GM20000 (cell line): ENCODE results near the gene CMTM8.

ENCODE experiments used
- DNase-seq: peaks from one replicate; pipeline ENCODE4 v3.0.0; 2012; ENCODE audit warnings: low spot score
- CTCF ChIP-seq: IDR thresholded peaks from 2 replicates; pipeline ENCODE4 v1.5.1; 2012; ENCODE audit warnings: mild to moderate bottlenecking, control low read depth; ENCODE audit errors: extremely low read depth, missing control alignments

Gene CMTM8

GRCh38 chr3:32340039-32340438 lies 101.6 kb downstream of the CMTM8 start:
- DNase-seq: peak; percentile 52
- TF ChIP-seq CTCF: peak; percentile 14

- DNase-seq: no peak
- no peak for TF ChIP-seq CTCF
Measured at GRCh38 chr3:32340611-32341365, 102.3 kb downstream of the CMTM8 start.

- no peak for TF ChIP-seq CTCF
- no peak for DNase-seq
Measured at GRCh38 chr3:32347343-32348125, 109.1 kb downstream of the CMTM8 start.

- no peak for TF ChIP-seq CTCF
Measured at GRCh38 chr3:32349184-32349583, 110.7 kb downstream of the CMTM8 start.

GRCh38 chr3:32352563-32352962 lies 114.1 kb downstream of the CMTM8 start:
- DNase-seq: no peak
- TF ChIP-seq CTCF: no peak

More at GRCh38 chr3:32349184-32349583, 110.7 kb downstream of the CMTM8 start:
- no peak for DNase-seq

- no peak for TF ChIP-seq CTCF
- no peak for DNase-seq
Measured at GRCh38 chr3:32353351-32353750, 114.9 kb downstream of the CMTM8 start.

GRCh38 chr3:32354362-32354778 lies 115.9 kb downstream of the CMTM8 start:
- no peak for DNase-seq
- no peak for TF ChIP-seq CTCF
